GM13977 (cell line): ENCODE measurements around the gene RSAD1.

Experiments
- DNase-seq: peaks from one replicate; pipeline ENCODE4 v3.0.0; 2012; ENCODE audit warnings: low spot score
- in situ Hi-C: fragments of 300-500 bp; cut with MboI; formaldehyde crosslinking; loops from one replicate; pipeline ENCODE4 v1.12.0; 2022; ENCODE audit warnings: low sequenced_read_pairs, low pct_unique_long_range_greater_than_20kb, mixed read lengths, inconsistent platforms; ENCODE audit not compliant: unreplicated experiment
- TF ChIP-seq, protein P1 (sequence below): IDR thresholded peaks from 2 replicates; pipeline ENCODE4 v1.5.1; 2012; ENCODE audit warnings: mild to moderate bottlenecking, control low read depth; ENCODE audit not compliant: insufficient read depth; ENCODE audit errors: extremely low read depth, missing control alignments

RSAD1 gene

GRCh38 chr17:50499270-50499669 is 20.6 kb downstream of the RSAD1 start:
- no peak for DNase-seq
- TF ChIP-seq, protein P1, sequence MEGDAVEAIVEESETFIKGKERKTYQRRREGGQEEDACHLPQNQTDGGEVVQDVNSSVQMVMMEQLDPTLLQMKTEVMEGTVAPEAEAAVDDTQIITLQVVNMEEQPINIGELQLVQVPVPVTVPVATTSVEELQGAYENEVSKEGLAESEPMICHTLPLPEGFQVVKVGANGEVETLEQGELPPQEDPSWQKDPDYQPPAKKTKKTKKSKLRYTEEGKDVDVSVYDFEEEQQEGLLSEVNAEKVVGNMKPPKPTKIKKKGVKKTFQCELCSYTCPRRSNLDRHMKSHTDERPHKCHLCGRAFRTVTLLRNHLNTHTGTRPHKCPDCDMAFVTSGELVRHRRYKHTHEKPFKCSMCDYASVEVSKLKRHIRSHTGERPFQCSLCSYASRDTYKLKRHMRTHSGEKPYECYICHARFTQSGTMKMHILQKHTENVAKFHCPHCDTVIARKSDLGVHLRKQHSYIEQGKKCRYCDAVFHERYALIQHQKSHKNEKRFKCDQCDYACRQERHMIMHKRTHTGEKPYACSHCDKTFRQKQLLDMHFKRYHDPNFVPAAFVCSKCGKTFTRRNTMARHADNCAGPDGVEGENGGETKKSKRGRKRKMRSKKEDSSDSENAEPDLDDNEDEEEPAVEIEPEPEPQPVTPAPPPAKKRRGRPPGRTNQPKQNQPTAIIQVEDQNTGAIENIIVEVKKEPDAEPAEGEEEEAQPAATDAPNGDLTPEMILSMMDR, result no peak
- in situ Hi-C loops, result no loop called here

DNA sequence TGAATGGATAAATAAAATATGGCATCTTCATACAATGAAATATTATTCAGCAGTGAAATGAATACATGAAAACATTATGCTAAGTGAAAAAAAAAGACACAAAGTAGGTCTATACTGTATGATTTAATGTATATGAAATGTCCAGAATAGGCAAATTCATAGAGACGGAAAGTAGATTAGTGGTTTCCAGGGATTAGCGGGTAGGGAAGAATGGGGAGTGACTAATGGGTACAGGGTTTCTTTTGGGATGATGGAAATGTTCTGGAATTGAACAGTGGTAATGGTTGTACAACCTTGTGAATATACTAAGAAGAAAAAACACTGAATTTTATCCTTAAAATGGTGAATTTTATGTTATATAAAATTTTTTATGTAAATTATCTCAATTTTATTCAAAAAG is 21.1 kb downstream of the RSAD1 start:
- in situ Hi-C loops, result no loop called here
- TF ChIP-seq, protein P1, result no peak
- DNase-seq, result no peak

- TF ChIP-seq, protein P1, result peak; percentile 41
- DNase-seq, result no peak
- in situ Hi-C loops, result no loop called here
Observed at GRCh38 chr17:50501054-50501453, 22.4 kb downstream of the RSAD1 start.

GRCh38 chr17:50502301-50502990 is 23.8 kb downstream of the RSAD1 start:
- DNase-seq, result no peak
- in situ Hi-C loops, result no loop called here
- TF ChIP-seq, protein P1, result no peak

DNA sequence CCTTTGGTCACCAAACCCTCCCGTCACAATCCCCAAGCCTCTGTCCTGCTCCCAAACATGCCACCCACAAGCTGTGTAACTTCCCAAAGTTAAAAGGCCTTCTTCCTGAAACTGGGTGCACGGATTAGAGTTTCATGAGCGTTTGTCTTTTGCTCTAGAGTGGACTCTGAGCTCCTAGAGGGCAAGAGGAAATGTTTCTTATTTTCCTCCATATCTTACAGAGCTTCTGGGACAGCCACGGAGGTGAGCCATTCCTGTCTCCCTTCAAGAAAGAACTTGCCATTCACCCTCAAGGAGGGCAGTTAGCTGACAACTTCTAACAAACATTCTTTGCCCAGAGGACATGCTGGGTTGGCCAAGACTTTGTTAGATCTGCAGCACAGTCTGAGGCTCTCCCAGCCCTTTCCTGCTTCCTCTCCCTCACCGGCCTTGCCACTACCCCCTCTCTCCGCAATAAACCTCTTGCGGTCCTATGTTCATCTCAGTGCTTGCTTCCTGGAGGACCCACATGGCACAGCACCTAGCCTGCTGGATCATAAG is 27.0 kb downstream of the RSAD1 start:
- DNase-seq, result no peak
- TF ChIP-seq, protein P1, result no peak
- in situ Hi-C loops, result no loop called here

- TF ChIP-seq, protein P1, result no peak
- no peak for DNase-seq
- in situ Hi-C loops, result no loop called here
Observed at GRCh38 chr17:50506298-50506697, 27.6 kb downstream of the RSAD1 start.
